Measurements from ENCODE around the gene POLN. TPM values are rescaled to one million over a fixed set of nuclear protein-coding genes. Genes with fewer than 3 reads are reported as not detected.

The POLN gene
- total and polyA plus RNA-seq, 11 donors, result 0.38 to 4.5 (median 1.9) TPM

DNA sequence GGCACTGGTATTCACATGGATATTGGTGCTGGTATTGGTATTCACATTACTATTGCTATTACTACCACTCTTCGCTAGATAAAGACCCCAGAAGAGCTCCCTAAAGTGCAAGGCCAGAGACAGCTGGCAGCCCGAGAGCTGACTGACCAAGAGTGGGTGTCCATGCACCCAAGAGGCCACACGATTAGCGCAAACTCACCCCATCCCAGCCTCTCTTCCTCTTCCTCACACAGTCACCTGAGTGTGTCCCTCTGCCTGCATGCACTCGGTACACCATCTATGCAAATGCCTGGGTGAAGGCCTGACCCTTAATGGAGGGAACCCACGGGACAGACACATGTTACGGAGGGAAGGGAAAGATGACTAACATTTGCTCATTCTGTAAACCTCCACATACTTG, 86.7 kb downstream of the POLN start:
- no peak for TF ChIP-seq POLR2A (IDR thresholded peaks at IDR 0.05)
- TF ChIP-seq, protein P1, sequence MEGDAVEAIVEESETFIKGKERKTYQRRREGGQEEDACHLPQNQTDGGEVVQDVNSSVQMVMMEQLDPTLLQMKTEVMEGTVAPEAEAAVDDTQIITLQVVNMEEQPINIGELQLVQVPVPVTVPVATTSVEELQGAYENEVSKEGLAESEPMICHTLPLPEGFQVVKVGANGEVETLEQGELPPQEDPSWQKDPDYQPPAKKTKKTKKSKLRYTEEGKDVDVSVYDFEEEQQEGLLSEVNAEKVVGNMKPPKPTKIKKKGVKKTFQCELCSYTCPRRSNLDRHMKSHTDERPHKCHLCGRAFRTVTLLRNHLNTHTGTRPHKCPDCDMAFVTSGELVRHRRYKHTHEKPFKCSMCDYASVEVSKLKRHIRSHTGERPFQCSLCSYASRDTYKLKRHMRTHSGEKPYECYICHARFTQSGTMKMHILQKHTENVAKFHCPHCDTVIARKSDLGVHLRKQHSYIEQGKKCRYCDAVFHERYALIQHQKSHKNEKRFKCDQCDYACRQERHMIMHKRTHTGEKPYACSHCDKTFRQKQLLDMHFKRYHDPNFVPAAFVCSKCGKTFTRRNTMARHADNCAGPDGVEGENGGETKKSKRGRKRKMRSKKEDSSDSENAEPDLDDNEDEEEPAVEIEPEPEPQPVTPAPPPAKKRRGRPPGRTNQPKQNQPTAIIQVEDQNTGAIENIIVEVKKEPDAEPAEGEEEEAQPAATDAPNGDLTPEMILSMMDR (IDR thresholded peaks at IDR 0.05), result no peak
- no peaks in the 10 kb centered on the region for H3K27me3 ChIP-seq

DNA sequence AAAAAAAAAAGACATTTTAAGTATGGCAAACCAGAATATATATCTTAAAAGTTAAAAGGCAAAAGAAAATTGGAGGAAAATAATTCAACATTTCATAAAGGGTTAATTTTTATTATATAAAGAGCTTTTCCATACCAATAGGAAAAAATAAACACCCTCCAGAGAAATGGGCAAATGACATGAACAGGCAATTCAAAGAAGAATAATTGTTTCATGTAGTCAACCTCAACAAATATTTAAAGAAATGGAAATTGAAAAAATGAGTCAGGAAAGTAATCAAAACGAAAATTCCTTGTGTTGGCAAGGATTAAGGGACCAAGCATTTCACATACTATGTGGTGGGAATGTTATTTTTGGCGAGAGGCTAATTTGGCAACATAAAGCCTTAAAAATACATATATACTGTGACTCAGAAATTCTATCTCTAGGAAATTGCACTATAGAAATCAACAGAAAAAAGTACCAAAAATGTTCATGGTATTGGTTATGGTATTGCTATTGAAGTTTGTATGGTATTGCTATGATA, 87.6 kb downstream of the POLN start:
- WGBS, 4 donors, result 70 to 79% (median 74%) methylated on average over 2 of the region's 2 CpGs
- no peak for DNase-seq

More for the DNA sequence above, 86.7 kb downstream of the POLN start:
- DNase-seq, result no peak
- Histone ChIP-seq H3K4me3 (no peak overlapping the region), H3K9me3 (peaks cover 0 to 13% (median 7%) of the 10 kb centered on the region in 12 donors), H3K4me1 (no peaks in the 10 kb centered on the region), H3K27ac (no peak overlapping the region), H3K36me3 (no peaks in the 10 kb centered on the region)
- ATAC-seq, result no peak
- 94 to 97% (median 95%) methylated on average over 7 of the region's 7 CpGs for WGBS, 4 donors
- intact Hi-C loops (cut with DNase I), result no loop called here

DNA sequence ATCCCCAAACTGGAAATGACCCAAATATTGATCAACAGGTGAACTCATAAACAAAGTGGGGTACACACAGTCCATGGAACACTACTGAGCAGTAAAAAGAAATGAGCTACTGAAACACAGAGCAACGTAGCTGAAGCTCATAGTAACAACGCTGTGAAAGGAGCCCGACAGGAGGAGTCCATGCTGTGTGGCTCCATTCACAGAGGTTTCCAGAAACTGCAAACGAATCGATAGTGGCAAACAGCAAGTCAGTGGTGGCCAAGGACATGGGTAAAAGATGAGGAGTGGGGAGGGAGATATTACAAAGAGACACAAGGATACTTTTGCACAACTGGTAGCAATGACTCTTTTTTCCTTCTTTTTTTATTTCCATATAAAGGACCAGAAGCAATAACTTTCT, 90.4 kb downstream of the POLN start:
- no peak for TF ChIP-seq POLR2A (IDR thresholded peaks at IDR 0.05)
- TF ChIP-seq, protein P1 (IDR thresholded peaks at IDR 0.05), result no peak
- H3K4me1 ChIP-seq, result no peaks in the 10 kb centered on the region
- intact Hi-C loops (cut with DNase I), result no loop called here
- H3K27me3 ChIP-seq, result no peaks in the 10 kb centered on the region
- peaks cover 0 to 13% (median 7%) of the 10 kb centered on the region in 12 donors for H3K9me3 ChIP-seq
- no peak for ATAC-seq
- H3K36me3 ChIP-seq, result no peaks in the 10 kb centered on the region
- H3K27ac ChIP-seq, result no peak overlapping the region
- 75 to 87% (median 76%) methylated on average over 5 of the region's 5 CpGs for WGBS, 4 donors
- no peak for DNase-seq
- no peak overlapping the region for H3K4me3 ChIP-seq

More for the DNA sequence above, 87.6 kb downstream of the POLN start:
- Histone ChIP-seq H3K4me3 (no peak overlapping the region), H3K9me3 (peaks cover 0 to 13% (median 7%) of the 10 kb centered on the region in 12 donors), H3K27ac (no peak overlapping the region), H3K4me1 (no peaks in the 10 kb centered on the region), H3K36me3 (no peaks in the 10 kb centered on the region), H3K27me3 (no peaks in the 10 kb centered on the region)
- TF ChIP-seq, protein P1 (IDR thresholded peaks at IDR 0.05), result no peak
- TF ChIP-seq POLR2A (IDR thresholded peaks at IDR 0.05), result no peak
- no peak for ATAC-seq
- intact Hi-C loops (cut with DNase I), result no loop called here

- intact Hi-C loops (cut with DNase I), result no loop called here
- no peak for TF ChIP-seq POLR2A (IDR thresholded peaks at IDR 0.05)
- TF ChIP-seq, protein P1 (IDR thresholded peaks at IDR 0.05), result no peak
- Histone ChIP-seq H3K4me1 (no peaks in the 10 kb centered on the region), H3K27me3 (no peaks in the 10 kb centered on the region), H3K27ac (no peak overlapping the region), H3K4me3 (no peak overlapping the region), H3K36me3 (no peaks in the 10 kb centered on the region), H3K9me3 (peaks cover 0 to 11% (median 7%) of the 10 kb centered on the region in 12 donors)
- 92 to 99% (median 95%) methylated on average over 1 of the region's 1 CpG for WGBS, 4 donors
- DNase-seq (no peak), ATAC-seq (no peak)
Observed at GRCh38 chr4:2150076-2150475, 91.8 kb downstream of the POLN start.
